ENCODE data around the gene VAV2. TPM values are rescaled to one million over a fixed set of nuclear protein-coding genes. Genes with fewer than 3 reads are reported as not detected.

Gene VAV2
- total and polyA plus RNA-seq, 8 donors, result 25.3 to 44.1 (median 35.5) TPM

- DNase-seq (no peak), ATAC-seq (no peak)
- Histone ChIP-seq H3K9me3 (no peaks in the 10 kb centered on the region), H3K4me1 (peaks cover 0 to 7% of the 10 kb centered on the region in 2 donors), H3K36me3 (peaks cover 0 to 70% of the 10 kb centered on the region in 2 donors), H3K27me3 (no peaks in the 10 kb centered on the region), H3K4me3 (no peak overlapping the region), H3K27ac (no peak overlapping the region)
- TF ChIP-seq, protein P1, sequence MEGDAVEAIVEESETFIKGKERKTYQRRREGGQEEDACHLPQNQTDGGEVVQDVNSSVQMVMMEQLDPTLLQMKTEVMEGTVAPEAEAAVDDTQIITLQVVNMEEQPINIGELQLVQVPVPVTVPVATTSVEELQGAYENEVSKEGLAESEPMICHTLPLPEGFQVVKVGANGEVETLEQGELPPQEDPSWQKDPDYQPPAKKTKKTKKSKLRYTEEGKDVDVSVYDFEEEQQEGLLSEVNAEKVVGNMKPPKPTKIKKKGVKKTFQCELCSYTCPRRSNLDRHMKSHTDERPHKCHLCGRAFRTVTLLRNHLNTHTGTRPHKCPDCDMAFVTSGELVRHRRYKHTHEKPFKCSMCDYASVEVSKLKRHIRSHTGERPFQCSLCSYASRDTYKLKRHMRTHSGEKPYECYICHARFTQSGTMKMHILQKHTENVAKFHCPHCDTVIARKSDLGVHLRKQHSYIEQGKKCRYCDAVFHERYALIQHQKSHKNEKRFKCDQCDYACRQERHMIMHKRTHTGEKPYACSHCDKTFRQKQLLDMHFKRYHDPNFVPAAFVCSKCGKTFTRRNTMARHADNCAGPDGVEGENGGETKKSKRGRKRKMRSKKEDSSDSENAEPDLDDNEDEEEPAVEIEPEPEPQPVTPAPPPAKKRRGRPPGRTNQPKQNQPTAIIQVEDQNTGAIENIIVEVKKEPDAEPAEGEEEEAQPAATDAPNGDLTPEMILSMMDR (IDR thresholded peaks at IDR 0.05), result no peak
- intact Hi-C loops (cut with DNase I), result no loop called here
These were observed 38.8 kb upstream of the VAV2 start for GRCh38 chr9:134030821-134031470.

GRCh38 chr9:134029248-134030226 is 37.4 kb upstream of the VAV2 start:
- H3K4me1 ChIP-seq, result peaks cover 0 to 13% of the 10 kb centered on the region in 2 donors
- H3K9me3 ChIP-seq, result no peaks in the 10 kb centered on the region
- no peak for DNase-seq
- TF ChIP-seq, protein P1 (IDR thresholded peaks at IDR 0.05), result no peak
- no peak for ATAC-seq
- H3K27ac ChIP-seq, result no peak overlapping the region
- no peaks in the 10 kb centered on the region for H3K27me3 ChIP-seq
- intact Hi-C loops (cut with DNase I), result no loop called here
- peaks cover 0 to 56% of the 10 kb centered on the region in 2 donors for H3K36me3 ChIP-seq
- H3K4me3 ChIP-seq, result no peak overlapping the region

DNA sequence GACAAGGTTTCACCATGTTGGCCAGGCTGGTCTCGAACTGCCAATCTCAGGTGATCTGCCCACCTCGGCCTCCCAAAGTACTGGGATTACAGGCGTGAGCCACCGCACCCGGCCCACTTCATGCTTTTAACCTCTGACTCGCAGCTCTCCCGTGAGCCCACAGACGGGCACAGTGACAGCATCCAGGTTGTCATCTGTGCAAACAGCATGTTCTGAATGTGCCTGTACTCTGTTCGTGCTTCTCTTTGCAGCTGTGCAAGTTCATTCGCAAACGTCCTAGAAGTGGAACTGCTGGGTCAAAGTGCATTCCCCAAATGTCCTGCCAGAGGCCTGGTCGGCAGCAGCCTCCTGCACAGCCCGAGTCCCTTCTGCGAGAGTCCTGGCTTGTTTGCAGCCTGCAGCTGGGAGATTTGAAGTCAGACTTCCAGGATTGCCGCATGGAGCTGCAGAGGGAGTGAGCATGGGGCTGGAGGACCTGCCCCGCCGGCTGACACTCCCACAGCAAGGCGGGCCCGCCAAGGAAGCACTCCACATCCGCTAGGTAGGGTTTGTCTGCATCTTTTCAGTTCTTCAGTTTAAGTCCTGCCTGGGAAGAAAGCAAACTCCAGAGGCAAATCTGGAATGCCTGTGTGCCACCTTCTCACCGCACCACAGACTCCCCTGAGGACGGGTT is 36.6 kb upstream of the VAV2 start:
- no peak overlapping the region for H3K27ac ChIP-seq

GRCh38 chr9:134028076-134028475 is 36.0 kb upstream of the VAV2 start:
- TF ChIP-seq, protein P1 (IDR thresholded peaks at IDR 0.05), result no peak
- intact Hi-C loops (cut with DNase I), result no loop called here
- Histone ChIP-seq H3K9me3 (no peaks in the 10 kb centered on the region), H3K27me3 (no peaks in the 10 kb centered on the region), H3K36me3 (peaks cover 0 to 41% of the 10 kb centered on the region in 2 donors), H3K4me1 (peaks cover 0 to 18% of the 10 kb centered on the region in 2 donors), H3K27ac (no peak overlapping the region), H3K4me3 (no peak overlapping the region)
- no peak for DNase-seq
- ATAC-seq, result no peak

More for the DNA sequence above, 36.6 kb upstream of the VAV2 start:
- Histone ChIP-seq H3K4me1 (peaks cover 0 to 18% of the 10 kb centered on the region in 2 donors), H3K4me3 (no peak overlapping the region), H3K27me3 (no peaks in the 10 kb centered on the region), H3K9me3 (no peaks in the 10 kb centered on the region), H3K36me3 (peaks cover 0 to 48% of the 10 kb centered on the region in 2 donors)
- TF ChIP-seq, protein P1 (IDR thresholded peaks at IDR 0.05), result no peak
- no peak for ATAC-seq
- DNase-seq, result no peak
- intact Hi-C loops (cut with DNase I), result no loop called here

Data from left lung (tissue), 10 donors.